HL-60/S4 treated with retinoic acid at 250 ng/mL for 4 days and 3 days (cell line): Measurements from ENCODE around the gene CASK.
"Not testable (repeated sequence)": the region's sequence is repeated elsewhere in the genome, so short reads cannot be mapped to it uniquely, and the experiment has no call there.

Experiments
- in situ Hi-C: fragments of 300-500 bp; cut with MboI; formaldehyde crosslinking; loops from 2 replicates; pipeline ENCODE4 v1.7.0; 2022; ENCODE audit warnings: low sequenced_read_pairs

Gene CASK

GRCh38 chrX:41522671-41523070 lies 400.7 kb downstream of the CASK start:
- in situ Hi-C loops: no loop called here

GRCh38 chrX:41522081-41522480 lies 401.3 kb downstream of the CASK start:
- in situ Hi-C loops: no loop called here

- in situ Hi-C loops: no loop called here
Measured at GRCh38 chrX:41519468-41519867, 403.9 kb downstream of the CASK start.

GRCh38 chrX:41518841-41519220 lies 404.5 kb downstream of the CASK start:
- in situ Hi-C loops: no loop called here

GRCh38 chrX:41518127-41518840 lies 405.1 kb downstream of the CASK start:
- in situ Hi-C loops: no loop called here

GRCh38 chrX:41516999-41517765 lies 406.2 kb downstream of the CASK start:
- in situ Hi-C loops: no loop called here

GRCh38 chrX:41516456-41516855 lies 406.9 kb downstream of the CASK start:
- in situ Hi-C loops: no loop called here

GRCh38 chrX:41515376-41515775 lies 408.0 kb downstream of the CASK start:
- in situ Hi-C loops: no loop called here

- in situ Hi-C loops: no loop called here
Measured at GRCh38 chrX:41514179-41514578, 409.2 kb downstream of the CASK start.

GRCh38 chrX:41512853-41513252 lies 410.5 kb downstream of the CASK start:
- in situ Hi-C loops: not testable (repeated sequence)

GRCh38 chrX:41512394-41512793 lies 411.0 kb downstream of the CASK start:
- in situ Hi-C loops: no loop called here

- in situ Hi-C loops: no loop called here
Measured at GRCh38 chrX:41507919-41508318, 415.4 kb downstream of the CASK start.

GRCh38 chrX:41502004-41502403 lies 421.4 kb downstream of the CASK start:
- in situ Hi-C loops: no loop called here

GRCh38 chrX:41499984-41500383 lies 423.4 kb downstream of the CASK start:
- in situ Hi-C loops: no loop called here

GRCh38 chrX:41499195-41499594 lies 424.2 kb downstream of the CASK start:
- in situ Hi-C loops: no loop called here

- in situ Hi-C loops: no loop called here
Measured at GRCh38 chrX:41491267-41492004, 431.9 kb downstream of the CASK start.

GRCh38 chrX:41490446-41490845 lies 432.9 kb downstream of the CASK start:
- in situ Hi-C loops: no loop called here

- in situ Hi-C loops: no loop called here
Measured at GRCh38 chrX:41482154-41482850, 441.1 kb downstream of the CASK start.

GRCh38 chrX:41481264-41482109 lies 441.9 kb downstream of the CASK start:
- in situ Hi-C loops: no loop called here
